Adrenal gland (tissue), 12 donors: ENCODE results near the gene EBLN2. TPM values are rescaled to one million over a fixed set of nuclear protein-coding genes. Genes with fewer than 3 reads are reported as not detected.

Experiments
- DNase-seq, 7 donors: peaks; one replicate each; pipeline ENCODE4 v3.0.0-alpha.2; 2019 to 2020
- H3K27ac ChIP-seq, 5 donors: fragments of 200-600 bp; sonication (generic) in 4 of 5; 1 replicate in 3 of 5; 2 replicates in 2 of 5; pipeline versions ENCODE4 v1.5.1 to v1.8.0; 2016 to 2020; ENCODE audit warnings: mild to moderate bottlenecking in 1 of 5
- H3K27me3 ChIP-seq: fragments of 200-600 bp; 2 replicates; pipeline ENCODE4 v1.8.0; 2021
- H3K36me3 ChIP-seq, 2 donors: fragments of 200-600 bp; replicated peaks in 1 of 2; 1 replicate in 1 of 2; 2 replicates in 1 of 2; pipeline versions ENCODE4 v1.5.1 to v1.8.0; 2018 to 2022
- H3K4me1 ChIP-seq, 2 donors: fragments of 200-600 bp; replicated peaks in 1 of 2; 1 replicate in 1 of 2; 2 replicates in 1 of 2; pipeline versions ENCODE4 v1.5.1 to v1.8.0; 2018 to 2021
- H3K4me3 ChIP-seq, 4 donors: fragments of 200-600 bp; sonication (generic) in 3 of 4; one replicate each; pipeline ENCODE4 v1.5.1; 2016 to 2018
- H3K9me3 ChIP-seq, 3 donors: fragments of 200-600 bp; sonication (generic) in 1 of 3; replicated peaks in 1 of 3; 1 replicate in 2 of 3; 2 replicates in 1 of 3; pipeline versions ENCODE4 v1.5.1 to v1.8.0; 2016 to 2021
- CTCF ChIP-seq, 6 experiments: fragments of 450-650 bp in 4 of 6; fragments of 200-600 bp in 2 of 6; sonication (generic) in 1 of 6; IDR thresholded peaks; 1 replicate in 5 of 6; 2 replicates in 1 of 6; pipeline versions ENCODE4 v1.5.1 to v1.8.0; 2016 to 2021; ENCODE audit warnings: antibody characterized with exemption in 6 of 6, mild to moderate bottlenecking in 2 of 6, moderate library complexity in 1 of 6
- POLR2A ChIP-seq, 2 donors: fragments of 450-650 bp; IDR thresholded peaks; one replicate each; pipeline ENCODE4 v1.6.1; 2017; ENCODE audit warnings: antibody characterized with exemption in 2 of 2, mild to moderate bottlenecking in 2 of 2, moderate library complexity in 1 of 2
- WGBS, 4 donors: extraction: QIAGEN DNeasy Blood & Tissue Kit in 2 of 4; methylation state at CpG; one replicate each; pipeline versions ENCODE4 v1.1.5 to v1.1.7; 2013 to 2017; 5-methylcytosine and 5-hydroxymethylcytosine counted together
- intact Hi-C, 2 donors: fragments of 100-400 bp; cut with DNase I; formaldehyde crosslinking; loops; one replicate each; pipeline versions ENCODE4 v1.14.1 to v1.15.0; 2022 to 2023
- polyA plus RNA-seq, 3 donors: library from polyadenylated mRNA; stranded (reverse); fragments of 200-250 nt in 2 of 3; fragments of 350-450 nt in 1 of 3; fragmentation: Illumina TruSeq in 1 of 3; extraction: RNeasy Lipid Tissue Mini Kit (QIAGEN cat#74804) in 1 of 3; gene quantifications; one replicate each; pipeline ENCODE4 v1.2.3, GENCODE V29; 2013 to 2014
- small RNA-seq, 2 donors: library from RNA; depleted of rRNA; stranded (forward); fragments of <200 nt; gene quantifications; one replicate each; pipeline ENCODE3, GENCODE V24; 2016
- total RNA-seq, 9 donors: library from RNA; depleted of rRNA in 4 of 9; stranded (reverse); fragments of >200 nt in 4 of 9; fragments of 120-200 nt in 1 of 9; fragmentation: NEBNext Ultra II Directional in 1 of 9; extraction: Animal tissue kit (Norgen Biotek cat#: 25700) in 1 of 9; gene quantifications; one replicate each; pipeline versions ENCODE4 v1.1.0 to v1.2.4, GENCODE V29; 2013 to 2023
- donor health status: healthy with polysubstance abuse.
- donor health status: Bipolar disorder and iron deficiency.
- donor health status: DM: yes; HTN: yes; CAD: no.
- donor health status: DM: no; HTN: no; CAD: no.
- donor health status: DM: no; HTN: no; CAD: no.
- donor health status: DM: yes; HTN: yes; CAD: no.

EBLN2 gene
- total and polyA plus RNA-seq, 12 donors, result 0.27 to 8.9 (median 2.0) TPM

DNA sequence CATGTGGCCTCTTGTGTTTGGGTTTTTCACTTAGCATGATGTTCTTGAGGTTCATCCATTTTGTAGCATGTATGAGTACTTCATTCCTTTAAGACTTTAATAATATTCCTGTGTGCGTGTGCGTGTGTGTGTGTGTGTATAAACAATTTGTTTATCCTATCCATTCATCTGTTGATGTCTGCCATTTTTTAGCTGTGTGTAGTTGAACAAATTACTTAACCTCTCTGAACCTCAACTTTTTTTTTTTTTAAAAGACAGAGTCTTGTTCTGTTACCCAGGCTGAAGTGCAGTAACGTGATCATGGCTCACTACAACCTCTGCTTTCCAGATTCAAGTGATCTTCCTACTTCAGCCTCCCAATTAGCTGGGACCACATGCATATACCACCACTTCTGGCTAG lies 47.3 kb downstream of the EBLN2 start:
- Histone ChIP-seq H3K9me3 (no peaks in the 10 kb centered on the region), H3K4me1 (no peaks in the 10 kb centered on the region), H3K4me3 (no peak overlapping the region), H3K27ac (no peak overlapping the region), H3K27me3 (no peaks in the 10 kb centered on the region), H3K36me3 (no peaks in the 10 kb centered on the region)
- 92 to 96% (median 94%) methylated on average over 3 of the region's 3 CpGs for WGBS, 4 donors
- intact Hi-C loops, result no loop called here
- DNase-seq, result no peak
- no peak for TF ChIP-seq CTCF (IDR thresholded peaks at IDR 0.05)
- TF ChIP-seq POLR2A (IDR thresholded peaks at IDR 0.05), result no peak

- TF ChIP-seq POLR2A (IDR thresholded peaks at IDR 0.05) (no peak), CTCF (IDR thresholded peaks at IDR 0.05) (no peak)
- H3K4me1 ChIP-seq, result no peaks in the 10 kb centered on the region
- no peak overlapping the region for H3K4me3 ChIP-seq
- no peaks in the 10 kb centered on the region for H3K36me3 ChIP-seq
- H3K27me3 ChIP-seq, result no peaks in the 10 kb centered on the region
- intact Hi-C loops, result no loop called here
- 83 to 87% (median 85%) methylated on average over 20 of the region's 20 CpGs for WGBS, 4 donors
- no peak overlapping the region for H3K27ac ChIP-seq
- no peak for DNase-seq
- H3K9me3 ChIP-seq, result no peaks in the 10 kb centered on the region
These were observed 49.1 kb downstream of the EBLN2 start for GRCh38 chr3:73110530-73110929.

Small RNAs within 50 kb of the gene (small RNA-seq; reads per million reads assigned to genes)
- gene RNU2-64P (0 to 0.17 reads per million in 2 donors), gene RNU6-557P (0 reads per million in 2 donors), gene RNU7-19P (0 reads per million in 2 donors)

Other genes starting within 250 kb of the EBLN2 start
- 10 to 100 TPM; 11.4 to 26.4 (median 15.6) TPM for gene SHQ1, start 213.2 kb upstream of the EBLN2 start, total RNA-seq
- gene SHQ1, start 213.2 kb upstream of the EBLN2 start, polyA plus RNA-seq, result 10 to 100 TPM in 1 of 3 donors, 1 to 10 TPM in 2; 7.2 to 19.0 (median 7.5) TPM
- gene GXYLT2, start 173.6 kb upstream of the EBLN2 start, total RNA-seq, result 10 to 100 TPM in 8 of 9 donors, 1 to 10 TPM in 1; 7.8 to 32.5 (median 21.4) TPM
- gene GXYLT2, start 173.6 kb upstream of the EBLN2 start, polyA plus RNA-seq, result 1 to 10 TPM; 1.9 to 4.5 (median 2.7) TPM
- gene PPP4R2, start 64.8 kb upstream of the EBLN2 start, total RNA-seq, result 10 to 100 TPM; 31.7 to 90.1 (median 71.0) TPM
- gene PPP4R2, start 64.8 kb upstream of the EBLN2 start, polyA plus RNA-seq, result 10 to 100 TPM; 14.2 to 40.3 (median 17.8) TPM